Endothelial cell of umbilical vein (primary cell): ENCODE measurements around the gene GRM5. TPM values are rescaled to one million over a fixed set of nuclear protein-coding genes. Genes with fewer than 3 reads are reported as not detected.
A peak's percentile ranks its signal among the peaks of the same experiment; 100 is the strongest.

Source experiments
- BruUV-seq: library from RNA; stranded (reverse); fragments of 400-500 nt; replicated peaks from 2 replicates; lab custom pipeline; 2021; lab: Mats Ljungman, UMichigan
- CTCF ChIA-PET: fragments of 300-600, 350-600 bp; sonication (Branson Sonifier 250); formaldehyde crosslinking; loops from one replicate; lab custom pipeline; 2021; ENCODE audit warnings: antibody characterized with exemption, inconsistent platforms; lab: Charles Lee
- POLR2A ChIA-PET: fragments of 300-600, 350-600 bp; sonication (Branson Sonifier 250); formaldehyde crosslinking; loops from one replicate; lab custom pipeline; 2021; ENCODE audit warnings: antibody characterized with exemption, inconsistent platforms; lab: Charles Lee
- DNase-seq: peaks from one replicate; pipeline ENCODE4 v3.0.0-alpha.2; 2011; ENCODE audit warnings: low read depth, low spot score
- FAIRE-seq: peaks from 2 replicates; lab custom pipeline; 2011; peaks lifted over from hg19 to GRCh38; lab: Jason Lieb, UNC
- H2AFZ ChIP-seq: 2 replicates; pipeline ENCODE4 v1.6.0; 2012; ENCODE audit warnings: low read depth, low read length, control low read depth, inconsistent platforms
- H3K27ac ChIP-seq: 2 replicates; pipeline ENCODE4 v1.5.1; 2011; ENCODE audit warnings: low read depth, mild to moderate bottlenecking, control low read depth, low read length, moderate library complexity; ENCODE audit not compliant: insufficient read depth
- H3K27me3 ChIP-seq, 2 experiments: 2 replicates each; pipeline versions ENCODE4 v1.6.0 to v1.6.1; 2011; ENCODE audit warnings: low read length in 2 of 2, mixed read lengths in 1 of 2; ENCODE audit not compliant: control insufficient read depth in 2 of 2, insufficient read depth in 2 of 2
- H3K36me3 ChIP-seq, 2 experiments: 2 replicates in 1 of 2; 3 replicates in 1 of 2; pipeline ENCODE4 v1.5.1; 2011; ENCODE audit warnings: low read length in 2 of 2, mild to moderate bottlenecking in 1 of 2, moderate library complexity in 1 of 2; ENCODE audit not compliant: control insufficient read depth in 2 of 2, insufficient read depth in 2 of 2; ENCODE audit errors: extremely low read depth in 1 of 2
- H3K4me1 ChIP-seq: 3 replicates; pipeline ENCODE4 v1.5.1; 2011; ENCODE audit warnings: mild to moderate bottlenecking, low read length; ENCODE audit not compliant: control insufficient read depth, insufficient read depth; ENCODE audit errors: extremely low read depth
- H3K4me2 ChIP-seq: 2 replicates; pipeline ENCODE4 v1.6.1; 2011; ENCODE audit warnings: low read length, control low read depth, mixed read lengths; ENCODE audit not compliant: insufficient read depth
- H3K4me3 ChIP-seq, 3 experiments: fragments of 200-600 bp in 1 of 3; sonication (generic), shearing (Covaris generic) in 1 of 3; replicated peaks in 1 of 3; 2 replicates each; pipeline ENCODE4 v1.5.1; 2011 to 2016; ENCODE audit warnings: control low read depth in 3 of 3, low read length in 3 of 3, mild to moderate bottlenecking in 2 of 3, inconsistent platforms in 1 of 3, low read depth in 1 of 3, moderate library complexity in 1 of 3; ENCODE audit not compliant: insufficient read depth in 1 of 3
- H3K79me2 ChIP-seq: 2 replicates; pipeline ENCODE4 v1.6.0; 2012; ENCODE audit warnings: low read length, inconsistent platforms; ENCODE audit not compliant: control insufficient read depth, insufficient read depth
- H3K9ac ChIP-seq: replicated peaks from 2 replicates; pipeline ENCODE3; 2011; ENCODE audit warnings: low read length, control low read depth; ENCODE audit not compliant: insufficient read depth; ENCODE audit errors: extremely low read depth
- H3K9me1 ChIP-seq: replicated peaks from 3 replicates; pipeline ENCODE4 v1.6.0; 2011; ENCODE audit warnings: mild to moderate bottlenecking, low read length; ENCODE audit not compliant: control insufficient read depth, insufficient read depth; ENCODE audit errors: extremely low read depth
- H3K9me3 ChIP-seq: replicated peaks from 2 replicates; pipeline ENCODE4 v1.5.1; 2012; ENCODE audit warnings: low read length, inconsistent platforms; ENCODE audit not compliant: control insufficient read depth, insufficient read depth
- H4K20me1 ChIP-seq: replicated peaks from 2 replicates; pipeline ENCODE3; 2011; ENCODE audit warnings: mild to moderate bottlenecking, low read length; ENCODE audit not compliant: control insufficient read depth, insufficient read depth; ENCODE audit errors: extremely low read depth
- EZH2 ChIP-seq: IDR thresholded peaks from 2 replicates; pipeline ENCODE4 v1.6.1; 2012; ENCODE audit warnings: borderline replicate concordance, low read depth, mild to moderate bottlenecking, moderate library complexity, low read length, inconsistent platforms; ENCODE audit not compliant: severe bottlenecking
- GATA2 ChIP-seq: IDR thresholded peaks from 2 replicates; pipeline ENCODE4 v1.7.0; 2011; ENCODE audit warnings: low read depth, mild to moderate bottlenecking, moderate library complexity, mixed read lengths, low read length; ENCODE audit not compliant: insufficient read length, insufficient read depth
- POLR2A ChIP-seq: IDR thresholded peaks from 2 replicates; pipeline ENCODE4 v1.6.1; 2012; ENCODE audit warnings: low read depth, mild to moderate bottlenecking, control low read depth, low read length
- POLR2AphosphoS5 ChIP-seq: IDR thresholded peaks from 2 replicates; pipeline ENCODE4 v1.6.1; 2012; ENCODE audit warnings: low read depth, mild to moderate bottlenecking, control low read depth, low read length, moderate library complexity; ENCODE audit not compliant: insufficient read depth
- dilution Hi-C: fragments of 300-500 bp; cut with MboI; formaldehyde crosslinking; loops from one replicate; pipeline ENCODE4 v1.15.0; 2019; ENCODE audit warnings: low sequenced_read_pairs; ENCODE audit not compliant: extremely low pct_ligation_motif_present
- intact Hi-C: fragments of 100-400 bp; cut with micrococcal nuclease; formaldehyde crosslinking; loops from one replicate; pipeline ENCODE4 v1.10.0; 2022
- polyA plus RNA-seq, 4 experiments: library from polyadenylated mRNA; depleted of rRNA in 3 of 4; stranded (reverse) in 3 of 4; unstranded in 1 of 4; fragments of >200 nt; gene quantifications; 2 replicates each; pipeline versions ENCODE4 v1.2.1 to v1.2.3, GENCODE V29; 2011 to 2012; ENCODE audit warnings: missing spikeins in 1 of 4
- total RNA-seq: library from RNA; stranded (reverse); gene quantifications from 2 replicates; pipeline ENCODE4 v1.2.3, GENCODE V29; 2021
- TF ChIP-seq, protein P1 (sequence below): IDR thresholded peaks from 2 replicates; pipeline ENCODE4 v1.6.1; 2011; ENCODE audit not compliant: insufficient read depth, insufficient read length
- TF ChIP-seq, protein P2 (sequence below), 2 donors: IDR thresholded peaks; 1 replicate in 1 of 2; 2 replicates in 1 of 2; pipeline ENCODE4 v1.5.1; 2011; ENCODE audit warnings: low read length in 2 of 2, mild to moderate bottlenecking in 2 of 2, moderate library complexity in 2 of 2, control low read depth in 1 of 2, inconsistent platforms in 1 of 2, low read depth in 1 of 2; ENCODE audit not compliant: insufficient read depth in 1 of 2; ENCODE audit errors: extremely low read depth in 1 of 2

Gene GRM5
- total and polyA plus RNA-seq, 2 donors (not counting 3 experiments of a cell fraction or from before 2014, with no cell fraction given), result 0.10 to 0.11 TPM

DNA sequence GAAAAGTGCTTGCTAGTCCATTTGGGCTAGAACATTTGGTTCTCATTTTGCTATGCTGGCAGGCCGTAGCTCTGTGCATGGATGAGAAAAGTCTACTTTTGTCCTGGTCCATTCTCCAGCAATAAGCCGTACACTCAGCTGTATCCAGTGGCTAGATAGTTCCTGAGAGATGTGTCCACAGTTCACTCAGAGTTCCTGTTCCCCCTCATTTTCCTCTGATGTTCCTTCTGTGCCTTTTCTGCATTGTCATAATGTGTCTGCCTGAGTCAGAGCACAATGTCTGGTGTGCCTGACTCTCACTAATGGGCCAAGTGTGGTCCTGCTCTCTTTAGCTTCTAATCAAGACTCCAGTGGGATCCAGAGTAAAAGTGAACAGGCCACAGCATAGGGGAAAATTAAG is 512.6 kb downstream of the GRM5 start:
- POLR2A ChIA-PET, result no interaction called here
- Histone ChIP-seq H3K9me3 (no peaks in the 10 kb centered on the region), H3K4me1 (peaks cover 30% of the 10 kb centered on the region), H4K20me1 (no peaks in the 10 kb centered on the region), H3K4me2 (no peak overlapping the region), H3K36me3 (no peaks in the 10 kb centered on the region), H3K79me2 (no peaks in the 10 kb centered on the region), H2AFZ (peak overlapping the region; percentile 55), H3K4me3 (no peak overlapping the region), H3K9ac (no peak overlapping the region), H3K9me1 (no peaks in the 10 kb centered on the region), H3K27ac (no peak overlapping the region), H3K27me3 (no peaks in the 10 kb centered on the region)
- FAIRE-seq (no peak), DNase-seq (no peak)
- TF ChIP-seq EZH2 (no peak), GATA2 (no peak), POLR2A (no peak), POLR2AphosphoS5 (no peak)
- TF ChIP-seq, protein P1, sequence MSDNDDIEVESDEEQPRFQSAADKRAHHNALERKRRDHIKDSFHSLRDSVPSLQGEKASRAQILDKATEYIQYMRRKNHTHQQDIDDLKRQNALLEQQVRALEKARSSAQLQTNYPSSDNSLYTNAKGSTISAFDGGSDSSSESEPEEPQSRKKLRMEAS, result no peak
- no TSS peak for BruUV-seq
- intact Hi-C loops (loop anchor here (10.0 kb wide), 1 partner anchor 542 kb away; no protein-coding TSS in a partner anchor), dilution Hi-C loops (no loop called here)
- CTCF ChIA-PET, result interaction anchor here (0.9 to 4.5 kb wide), 10 partner anchors 9 to 537 kb away, joined by 3 to 33 read pairs (median 4); no protein-coding TSS in a partner anchor

DNA sequence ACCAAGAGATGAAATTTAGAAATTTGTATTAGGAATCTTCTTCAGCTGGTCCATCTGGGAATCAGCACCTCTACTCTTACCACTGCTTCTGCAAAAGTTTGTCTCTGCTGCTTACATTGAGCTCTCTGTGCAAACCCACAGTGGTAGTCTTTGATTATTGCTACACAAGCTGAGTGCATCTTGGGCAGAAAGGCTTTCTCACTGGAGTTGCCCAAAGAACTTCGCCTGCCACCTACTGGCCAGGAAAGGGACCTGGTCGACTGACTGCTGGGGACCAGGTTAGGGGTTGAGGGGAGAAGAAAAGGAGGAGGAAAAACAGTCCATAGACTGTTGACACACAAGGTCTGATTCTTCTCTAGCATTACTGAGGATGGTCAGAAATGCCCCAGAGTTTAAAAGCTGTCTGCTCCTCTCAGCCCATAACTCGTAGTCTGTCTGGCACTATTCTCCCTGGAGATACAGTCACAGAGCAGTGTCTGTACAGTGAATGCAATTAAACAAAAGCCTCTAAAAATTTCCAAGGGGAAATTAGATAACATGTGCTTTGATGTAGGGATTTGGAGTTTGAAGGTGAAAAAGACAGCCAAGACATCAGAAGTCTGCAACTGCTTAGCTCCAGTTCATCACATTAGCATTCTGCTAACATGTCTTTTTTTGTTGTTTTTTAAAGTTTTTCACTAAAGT is 513.3 kb downstream of the GRM5 start:
- no peak overlapping the region for H2AFZ ChIP-seq
- ChIA-PET CTCF (interaction anchor here (0.9 to 4.5 kb wide), 15 partner anchors 9 to 830 kb away, joined by 3 to 33 read pairs (median 5); no protein-coding TSS in a partner anchor), POLR2A (no interaction called here)
- H3K79me2 ChIP-seq, result no peaks in the 10 kb centered on the region
- intact Hi-C loops (loop anchor here (10.0 kb wide), 1 partner anchor 542 kb away; no protein-coding TSS in a partner anchor), dilution Hi-C loops (no loop called here)
- BruUV-seq, result no TSS peak
- H3K9ac ChIP-seq, result no peak overlapping the region
- TF ChIP-seq GATA2, result no peak
- TF ChIP-seq, protein P2, sequence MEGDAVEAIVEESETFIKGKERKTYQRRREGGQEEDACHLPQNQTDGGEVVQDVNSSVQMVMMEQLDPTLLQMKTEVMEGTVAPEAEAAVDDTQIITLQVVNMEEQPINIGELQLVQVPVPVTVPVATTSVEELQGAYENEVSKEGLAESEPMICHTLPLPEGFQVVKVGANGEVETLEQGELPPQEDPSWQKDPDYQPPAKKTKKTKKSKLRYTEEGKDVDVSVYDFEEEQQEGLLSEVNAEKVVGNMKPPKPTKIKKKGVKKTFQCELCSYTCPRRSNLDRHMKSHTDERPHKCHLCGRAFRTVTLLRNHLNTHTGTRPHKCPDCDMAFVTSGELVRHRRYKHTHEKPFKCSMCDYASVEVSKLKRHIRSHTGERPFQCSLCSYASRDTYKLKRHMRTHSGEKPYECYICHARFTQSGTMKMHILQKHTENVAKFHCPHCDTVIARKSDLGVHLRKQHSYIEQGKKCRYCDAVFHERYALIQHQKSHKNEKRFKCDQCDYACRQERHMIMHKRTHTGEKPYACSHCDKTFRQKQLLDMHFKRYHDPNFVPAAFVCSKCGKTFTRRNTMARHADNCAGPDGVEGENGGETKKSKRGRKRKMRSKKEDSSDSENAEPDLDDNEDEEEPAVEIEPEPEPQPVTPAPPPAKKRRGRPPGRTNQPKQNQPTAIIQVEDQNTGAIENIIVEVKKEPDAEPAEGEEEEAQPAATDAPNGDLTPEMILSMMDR (IDR thresholded peaks at IDR 0.05; ENCODE audit: extremely low read depth in 1 of 2, insufficient read depth in 1 of 2, low read depth in 1 of 2, low read length in 2 of 2), result peak; percentile 60 to 63
- no peak for TF ChIP-seq POLR2A
- H3K4me1 ChIP-seq, result peaks cover 30% of the 10 kb centered on the region
- DNase-seq (no peak), FAIRE-seq (no peak)
- H3K9me1 ChIP-seq, result no peaks in the 10 kb centered on the region
- H3K27me3 ChIP-seq, result no peaks in the 10 kb centered on the region
- H3K27ac ChIP-seq, result no peak overlapping the region
- no peaks in the 10 kb centered on the region for H3K36me3 ChIP-seq
- no peaks in the 10 kb centered on the region for H3K9me3 ChIP-seq
- H3K4me3 ChIP-seq, result no peak overlapping the region
- H4K20me1 ChIP-seq, result no peaks in the 10 kb centered on the region
- no peak overlapping the region for H3K4me2 ChIP-seq
